ENCODE measurements around the gene DRG2. TPM values are rescaled to one million over a fixed set of nuclear protein-coding genes. Genes with fewer than 3 reads are reported as not detected.

DRG2 gene
- total and polyA plus RNA-seq, 4 donors, result 28.6 to 41.3 (median 35.6) TPM

DNA sequence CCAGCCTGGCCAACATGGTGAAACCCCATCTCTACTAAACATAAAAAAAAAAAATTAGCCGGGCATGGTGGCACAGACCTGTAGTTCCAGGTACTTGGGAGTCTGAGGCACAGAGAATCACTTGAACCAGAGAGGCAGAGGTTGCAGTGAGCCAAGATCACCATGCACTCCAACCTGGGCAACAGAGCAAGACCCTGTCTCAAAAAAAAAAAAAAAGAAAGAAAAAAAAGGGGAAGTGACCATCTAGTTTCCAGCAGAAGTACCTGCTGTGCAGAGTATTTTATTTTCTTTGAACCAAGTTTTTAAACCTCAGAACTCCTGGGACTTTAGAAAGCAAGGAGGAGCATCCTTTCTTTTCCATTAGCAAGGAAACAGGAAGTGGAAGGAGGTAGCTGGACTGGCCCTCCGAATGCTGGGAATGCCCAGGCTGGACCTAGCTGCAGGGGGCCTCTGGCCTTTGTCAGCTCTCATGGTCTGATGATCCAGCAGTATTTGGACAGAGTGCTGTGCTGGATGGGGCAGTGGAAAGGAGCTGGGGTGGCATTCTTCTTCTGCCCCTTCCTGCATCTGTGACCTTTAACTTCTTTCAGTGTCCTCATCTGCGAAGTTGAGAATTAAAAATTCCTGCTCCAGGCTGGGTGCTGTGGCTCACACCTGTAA, 41.9 kb upstream of the DRG2 start:
- H3K36me3 ChIP-seq (ENCODE audit: control insufficient read depth in 4 of 4, insufficient read depth in 4 of 4, low read length in 4 of 4), result peaks cover 0 to 15% (median 12%) of the 10 kb centered on the region in 4 donors
- no peak overlapping the region for H3K4me3 ChIP-seq
- H3K27ac ChIP-seq (ENCODE audit: low read depth in 1 of 2, low read length in 1 of 2), result no peak overlapping the region
- H3K4me1 ChIP-seq (ENCODE audit: control insufficient read depth in 5 of 5, insufficient read depth in 5 of 5, low read length in 5 of 5), result peaks cover 0 to 7% (median 4%) of the 10 kb centered on the region in 5 donors
- no peak for ATAC-seq (ENCODE audit: insufficient read depth, low FRiP score)
- DNase-seq, result no peak
- TF ChIP-seq, protein P1, sequence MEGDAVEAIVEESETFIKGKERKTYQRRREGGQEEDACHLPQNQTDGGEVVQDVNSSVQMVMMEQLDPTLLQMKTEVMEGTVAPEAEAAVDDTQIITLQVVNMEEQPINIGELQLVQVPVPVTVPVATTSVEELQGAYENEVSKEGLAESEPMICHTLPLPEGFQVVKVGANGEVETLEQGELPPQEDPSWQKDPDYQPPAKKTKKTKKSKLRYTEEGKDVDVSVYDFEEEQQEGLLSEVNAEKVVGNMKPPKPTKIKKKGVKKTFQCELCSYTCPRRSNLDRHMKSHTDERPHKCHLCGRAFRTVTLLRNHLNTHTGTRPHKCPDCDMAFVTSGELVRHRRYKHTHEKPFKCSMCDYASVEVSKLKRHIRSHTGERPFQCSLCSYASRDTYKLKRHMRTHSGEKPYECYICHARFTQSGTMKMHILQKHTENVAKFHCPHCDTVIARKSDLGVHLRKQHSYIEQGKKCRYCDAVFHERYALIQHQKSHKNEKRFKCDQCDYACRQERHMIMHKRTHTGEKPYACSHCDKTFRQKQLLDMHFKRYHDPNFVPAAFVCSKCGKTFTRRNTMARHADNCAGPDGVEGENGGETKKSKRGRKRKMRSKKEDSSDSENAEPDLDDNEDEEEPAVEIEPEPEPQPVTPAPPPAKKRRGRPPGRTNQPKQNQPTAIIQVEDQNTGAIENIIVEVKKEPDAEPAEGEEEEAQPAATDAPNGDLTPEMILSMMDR (IDR thresholded peaks at IDR 0.05; ENCODE audit: control extremely low read depth, extremely low read depth), result no peak
- H3K27me3 ChIP-seq (ENCODE audit: control insufficient read depth in 3 of 3, insufficient read depth in 3 of 3, low read length in 2 of 3), result no peaks in the 10 kb centered on the region
- H3K9me3 ChIP-seq (ENCODE audit: control insufficient read depth in 4 of 4, insufficient read depth in 3 of 4, low read length in 3 of 4), result no peaks in the 10 kb centered on the region
- WGBS, 2 donors, result 83 to 91% methylated on average over 3 of the region's 3 CpGs
- no peak overlapping the region for H3K9ac ChIP-seq (ENCODE audit: insufficient read depth in 1 of 2, low read length in 2 of 2)

DNA sequence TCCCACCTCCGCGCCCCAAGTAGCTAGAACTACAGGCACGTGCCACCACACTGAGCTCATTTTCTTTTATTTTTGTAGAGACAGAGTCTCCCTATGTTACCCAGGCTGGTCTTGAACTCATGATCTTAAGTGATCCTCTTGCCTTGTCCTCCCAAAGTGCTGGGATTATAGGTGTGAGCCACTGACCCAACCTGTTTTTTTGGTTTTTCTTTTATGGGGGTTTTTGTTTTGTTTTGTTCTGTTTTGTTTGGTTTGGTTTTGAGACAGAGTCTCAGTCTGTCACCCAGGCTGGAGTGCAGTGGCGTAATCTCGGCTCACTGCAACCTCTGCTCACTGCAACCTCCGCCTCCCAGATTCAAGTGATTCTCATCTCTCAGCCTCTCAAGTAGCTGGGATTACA, 32.2 kb upstream of the DRG2 start:
- 94 to 95% methylated on average over 6 of the region's 6 CpGs for WGBS, 2 donors
- peaks cover 18 to 24% (median 21%) of the 10 kb centered on the region in 4 donors for H3K36me3 ChIP-seq (ENCODE audit: control insufficient read depth in 4 of 4, insufficient read depth in 4 of 4, low read length in 4 of 4)
- TF ChIP-seq, protein P1 (IDR thresholded peaks at IDR 0.05; ENCODE audit: control extremely low read depth, extremely low read depth), result no peak

DNA sequence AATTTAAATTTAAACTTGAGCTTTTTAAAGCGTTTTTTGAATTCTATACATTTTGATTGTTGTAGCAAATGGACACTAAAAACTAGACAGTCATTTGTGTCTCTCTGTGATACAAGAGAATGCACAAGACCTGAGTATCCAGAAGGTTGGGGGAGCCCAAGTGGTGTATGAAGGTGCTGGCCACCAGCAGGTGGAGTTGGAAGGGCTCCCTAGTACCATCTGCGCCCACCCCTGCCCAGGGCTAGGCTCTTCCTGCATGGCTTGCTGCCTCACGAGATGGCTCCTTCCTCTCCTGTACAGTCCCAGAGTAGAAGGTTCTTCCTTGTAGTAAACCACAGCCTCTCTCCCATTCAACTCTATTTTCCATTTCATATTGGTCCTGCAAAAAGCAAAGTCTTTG, 31.5 kb upstream of the DRG2 start:
- no peak overlapping the region for H3K27ac ChIP-seq (ENCODE audit: low read depth in 1 of 2, low read length in 1 of 2)
- TF ChIP-seq, protein P1 (IDR thresholded peaks at IDR 0.05; ENCODE audit: control extremely low read depth, extremely low read depth), result no peak
- 74 to 83% methylated on average over 3 of the region's 3 CpGs for whole genome bisulfite sequencing, 2 donors
- ATAC-seq (ENCODE audit: insufficient read depth, low FRiP score), result no peak
- H3K36me3 ChIP-seq (ENCODE audit: control insufficient read depth in 4 of 4, insufficient read depth in 4 of 4, low read length in 4 of 4), result peaks cover 19 to 26% (median 22%) of the 10 kb centered on the region in 4 donors
- H3K4me3 ChIP-seq, result no peak overlapping the region
- no peak for DNase-seq
- no peaks in the 10 kb centered on the region for H3K27me3 ChIP-seq (ENCODE audit: control insufficient read depth in 3 of 3, insufficient read depth in 3 of 3, low read length in 2 of 3)
- H3K4me1 ChIP-seq (ENCODE audit: control insufficient read depth in 5 of 5, insufficient read depth in 5 of 5, low read length in 5 of 5), result no peaks in the 10 kb centered on the region
- H3K9ac ChIP-seq (ENCODE audit: insufficient read depth in 1 of 2, low read length in 2 of 2), result no peak overlapping the region
- H3K9me3 ChIP-seq (ENCODE audit: control insufficient read depth in 4 of 4, insufficient read depth in 3 of 4, low read length in 3 of 4), result no peaks in the 10 kb centered on the region

More for the DNA sequence above, 32.2 kb upstream of the DRG2 start:
- Histone ChIP-seq H3K27ac (ENCODE audit: low read depth in 1 of 2, low read length in 1 of 2) (no peak overlapping the region), H3K9me3 (ENCODE audit: control insufficient read depth in 4 of 4, insufficient read depth in 3 of 4, low read length in 3 of 4) (no peaks in the 10 kb centered on the region), H3K27me3 (ENCODE audit: control insufficient read depth in 3 of 3, insufficient read depth in 3 of 3, low read length in 2 of 3) (no peaks in the 10 kb centered on the region), H3K9ac (ENCODE audit: insufficient read depth in 1 of 2, low read length in 2 of 2) (no peak overlapping the region), H3K4me3 (no peak overlapping the region), H3K4me1 (ENCODE audit: control insufficient read depth in 5 of 5, insufficient read depth in 5 of 5, low read length in 5 of 5) (no peaks in the 10 kb centered on the region)
- DNase-seq, result no peak
- no peak for ATAC-seq (ENCODE audit: insufficient read depth, low FRiP score)

DNA sequence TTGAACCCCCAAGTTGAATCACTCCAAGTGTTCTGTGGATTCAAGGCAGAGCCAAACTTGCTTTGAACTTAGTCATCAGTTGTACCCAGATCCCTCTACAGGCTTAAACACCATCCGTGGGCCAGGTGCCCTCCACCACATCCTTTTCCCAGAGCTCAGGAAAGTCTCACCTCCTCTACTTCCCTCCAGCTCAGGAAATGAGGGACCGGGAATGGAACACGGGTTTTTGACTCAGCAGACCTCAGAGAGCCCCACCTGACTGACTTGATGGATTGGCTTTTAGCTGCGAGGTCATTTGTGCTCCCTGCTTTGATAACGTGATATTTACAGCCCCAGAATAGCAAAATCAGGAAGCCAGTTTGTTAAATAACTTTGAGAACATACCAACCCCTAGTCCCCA, 28.5 kb upstream of the DRG2 start:
- TF ChIP-seq, protein P1 (IDR thresholded peaks at IDR 0.05; ENCODE audit: control extremely low read depth, extremely low read depth), result no peak
- Histone ChIP-seq H3K27me3 (ENCODE audit: control insufficient read depth in 3 of 3, insufficient read depth in 3 of 3, low read length in 2 of 3) (no peaks in the 10 kb centered on the region), H3K9ac (ENCODE audit: insufficient read depth in 1 of 2, low read length in 2 of 2) (no peak overlapping the region), H3K9me3 (ENCODE audit: control insufficient read depth in 4 of 4, insufficient read depth in 3 of 4, low read length in 3 of 4) (no peaks in the 10 kb centered on the region), H3K4me3 (no peak overlapping the region), H3K4me1 (ENCODE audit: control insufficient read depth in 5 of 5, insufficient read depth in 5 of 5, low read length in 5 of 5) (no peaks in the 10 kb centered on the region), H3K36me3 (ENCODE audit: control insufficient read depth in 4 of 4, insufficient read depth in 4 of 4, low read length in 4 of 4) (peaks cover 20 to 31% (median 28%) of the 10 kb centered on the region in 4 donors), H3K27ac (ENCODE audit: low read depth in 1 of 2, low read length in 1 of 2) (no peak overlapping the region)
- no peak for ATAC-seq (ENCODE audit: insufficient read depth, low FRiP score)
- no peak for DNase-seq
- WGBS, 2 donors, result 51 to 69% methylated on average over 5 of the region's 5 CpGs
